ENCODE measurements around the gene ENAH. TPM values are rescaled to one million over a fixed set of nuclear protein-coding genes. Genes with fewer than 3 reads are reported as not detected.
A peak's percentile ranks its signal among the peaks of the same experiment; 100 is the strongest.
"Not testable (repeated sequence)": the region's sequence is repeated elsewhere in the genome, so short reads cannot be mapped to it uniquely, and the experiment has no call there.

The ENAH gene
- total RNA-seq, 2 experiments from 2014 or later, result not detected

GRCh38 chr1:225474986-225475820 is 177.7 kb downstream of the ENAH start:
- Mint-ChIP-seq H3K4me1 (peaks cover 45% of the 10 kb centered on the region), H3K27me3 (peaks cover 2% of the 10 kb centered on the region), H3K9me3 (peaks cover 4% of the 10 kb centered on the region), H3K4me3 (no peak overlapping the region), H3K27ac (no peak overlapping the region), H3K36me3 (ENCODE audit: low read depth) (peaks cover 4% of the 10 kb centered on the region)
- ChIA-PET CTCF (interaction anchor here (0.5 to 5.5 kb wide), 34 partner anchors 10 to 529 kb away, joined by 3 to 36 read pairs (median 4); partner anchors contain the start of genes LBR, SRP9 and TMEM63A), POLR2A (interaction anchor here (1.6 to 9.6 kb wide), 4 partner anchors 14 to 448 kb away, joined by 5 to 290 read pairs (median 7); partner anchors contain the start of genes LBR and PYCR2)
- DNase-seq, result peak; percentile 77

GRCh38 chr1:225474439-225474985 is 178.4 kb downstream of the ENAH start:
- no peak overlapping the region for H3K27ac Mint-ChIP-seq
- CTCF ChIA-PET, result interaction anchor here (0.5 to 5.5 kb wide), 27 partner anchors 9 to 530 kb away, joined by 3 to 36 read pairs (median 4); partner anchors contain the start of genes LBR, SRP9 and TMEM63A
- DNase-seq, result no peak

GRCh38 chr1:225473676-225474438 is 179.1 kb downstream of the ENAH start:
- not testable (repeated sequence) for H3K27ac Mint-ChIP-seq; H3K9me3 Mint-ChIP-seq; H3K27me3 Mint-ChIP-seq; H3K36me3 Mint-ChIP-seq (ENCODE audit: low read depth); H3K4me3 Mint-ChIP-seq; DNase-seq
- ChIA-PET POLR2A (interaction anchor here (1.6 to 9.6 kb wide), 4 partner anchors 13 to 450 kb away, joined by 5 to 290 read pairs (median 7); partner anchors contain the start of genes LBR and PYCR2), CTCF (interaction anchor here (0.7 to 5.5 kb wide), 25 partner anchors 9 to 531 kb away, joined by 3 to 36 read pairs (median 5); partner anchors contain the start of genes LBR, PYCR2 and SRP9)
- peaks cover 52% of the 10 kb centered on the region for H3K4me1 Mint-ChIP-seq

More at GRCh38 chr1:225474439-225474985, 178.4 kb downstream of the ENAH start:
- Mint-ChIP-seq H3K4me1 (peaks cover 45% of the 10 kb centered on the region), H3K27me3 (peaks cover 2% of the 10 kb centered on the region), H3K9me3 (peaks cover 4% of the 10 kb centered on the region), H3K36me3 (ENCODE audit: low read depth) (peaks cover 4% of the 10 kb centered on the region), H3K4me3 (no peak overlapping the region)
- POLR2A ChIA-PET, result interaction anchor here (1.6 to 9.6 kb wide), 4 partner anchors 13 to 449 kb away, joined by 5 to 290 read pairs (median 7); partner anchors contain the start of genes LBR and PYCR2

GRCh38 chr1:225473266-225473665 is 179.7 kb downstream of the ENAH start:
- not testable (repeated sequence) for H3K27me3 Mint-ChIP-seq; H3K36me3 Mint-ChIP-seq (ENCODE audit: low read depth); H3K9me3 Mint-ChIP-seq; DNase-seq; H3K4me3 Mint-ChIP-seq
- H3K27ac Mint-ChIP-seq, result peak overlapping the region; percentile 50
- H3K4me1 Mint-ChIP-seq, result peaks cover 57% of the 10 kb centered on the region
- CTCF ChIA-PET, result interaction anchor here (0.7 to 5.5 kb wide), 11 partner anchors 8 to 451 kb away, joined by 3 to 36 read pairs (median 5); partner anchors contain the start of genes LBR, PYCR2 and SRP9
- POLR2A ChIA-PET, result interaction anchor here (0.9 to 9.6 kb wide), 6 partner anchors 12 to 450 kb away, joined by 3 to 290 read pairs (median 6); partner anchors contain the start of genes LBR, PYCR2 and SRP9

GRCh38 chr1:225471453-225472301 is 181.2 kb downstream of the ENAH start:
- Mint-ChIP-seq H3K4me1 (peaks cover 49% of the 10 kb centered on the region), H3K27ac (no peak overlapping the region), H3K9me3 (peaks cover 4% of the 10 kb centered on the region), H3K27me3 (no peaks in the 10 kb centered on the region), H3K36me3 (ENCODE audit: low read depth) (peaks cover 9% of the 10 kb centered on the region), H3K4me3 (no peak overlapping the region)
- no peak for DNase-seq
- POLR2A ChIA-PET, result interaction anchor here (1.7 to 9.6 kb wide), 2 partner anchors 44 to 306 kb away, joined by 4 to 290 read pairs; partner anchors contain the start of genes LBR and SRP9
- CTCF ChIA-PET, result interaction anchor here (1.0 to 5.5 kb wide), 4 partner anchors 27 to 505 kb away, joined by 3 to 36 read pairs (median 4); no protein-coding TSS in a partner anchor

GRCh38 chr1:225471109-225471452 is 181.8 kb downstream of the ENAH start:
- peaks cover 49% of the 10 kb centered on the region for H3K4me1 Mint-ChIP-seq

GRCh38 chr1:225470211-225471108 is 182.5 kb downstream of the ENAH start:
- Mint-ChIP-seq H3K9me3 (peaks cover 4% of the 10 kb centered on the region), H3K27ac (no peak overlapping the region), H3K4me3 (no peak overlapping the region), H3K36me3 (ENCODE audit: low read depth) (peaks cover 9% of the 10 kb centered on the region), H3K27me3 (no peaks in the 10 kb centered on the region), H3K4me1 (peaks cover 53% of the 10 kb centered on the region)
- DNase-seq, result no peak
- CTCF ChIA-PET, result interaction anchor here (2.3 to 5.5 kb wide), 2 partner anchors 29 to 45 kb away, joined by 6 to 36 read pairs; no protein-coding TSS in a partner anchor
- POLR2A ChIA-PET, result interaction anchor here (1.3 to 9.6 kb wide), 3 partner anchors 26 to 309 kb away, joined by 3 to 300 read pairs (median 290); partner anchors contain the start of gene LBR

More at GRCh38 chr1:225471109-225471452, 181.8 kb downstream of the ENAH start:
- peaks cover 9% of the 10 kb centered on the region for H3K36me3 Mint-ChIP-seq (ENCODE audit: low read depth)
- POLR2A ChIA-PET, result interaction anchor here (4.5 to 9.6 kb wide), 2 partner anchors 27 to 44 kb away, joined by 290 to 300 read pairs; partner anchors contain the start of gene LBR
- CTCF ChIA-PET, result interaction anchor here (1.3 to 5.5 kb wide), 3 partner anchors 26 to 83 kb away, joined by 3 to 36 read pairs (median 5); no protein-coding TSS in a partner anchor
- DNase-seq, result no peak
- no peak overlapping the region for H3K4me3 Mint-ChIP-seq
- peaks cover 4% of the 10 kb centered on the region for H3K9me3 Mint-ChIP-seq
- no peak overlapping the region for H3K27ac Mint-ChIP-seq
- H3K27me3 Mint-ChIP-seq, result no peaks in the 10 kb centered on the region

GRCh38 chr1:225469051-225469450 is 183.9 kb downstream of the ENAH start:
- ChIA-PET CTCF (interaction anchor here (1.2 to 3.4 kb wide), 9 partner anchors 8 to 506 kb away, joined by 3 to 31 read pairs (median 13); partner anchors contain the start of genes LBR and SRP9), POLR2A (interaction anchor here (1.0 to 9.6 kb wide), 19 partner anchors 9 to 641 kb away, joined by 3 to 300 read pairs (median 9); partner anchors contain the start of genes H3-3A, LBR, PYCR2 and SDE2)
- DNase-seq, result no peak
- Mint-ChIP-seq H3K36me3 (ENCODE audit: low read depth) (peaks cover 9% of the 10 kb centered on the region), H3K4me1 (peaks cover 55% of the 10 kb centered on the region), H3K9me3 (peaks cover 4% of the 10 kb centered on the region), H3K4me3 (peak overlapping the region; percentile 91), H3K27me3 (no peaks in the 10 kb centered on the region), H3K27ac (peak overlapping the region; percentile 99)

- peaks cover 59% of the 10 kb centered on the region for H3K4me1 Mint-ChIP-seq
- no peaks in the 10 kb centered on the region for H3K27me3 Mint-ChIP-seq
- peaks cover 9% of the 10 kb centered on the region for H3K36me3 Mint-ChIP-seq (ENCODE audit: low read depth)
- peak; percentile 55 for DNase-seq
- CTCF ChIA-PET, result interaction anchor here (0.5 to 3.4 kb wide), 18 partner anchors 9 to 596 kb away, joined by 3 to 31 read pairs (median 5); partner anchors contain the start of genes LBR, SRP9 and TMEM63A
- H3K4me3 Mint-ChIP-seq, result peak overlapping the region; percentile 91
- POLR2A ChIA-PET, result interaction anchor here (0.6 to 9.6 kb wide), 35 partner anchors 9 to 652 kb away, joined by 3 to 300 read pairs (median 5); partner anchors contain the start of genes H3-3A, LBR, PYCR2 and SDE2
- peak overlapping the region; percentile 99 for H3K27ac Mint-ChIP-seq
- H3K9me3 Mint-ChIP-seq, result peaks cover 4% of the 10 kb centered on the region
These were observed 184.5 kb downstream of the ENAH start for GRCh38 chr1:225468270-225469020.
